Measurements from ENCODE around the gene CCDC88C. TPM values are rescaled to one million over a fixed set of nuclear protein-coding genes. Genes with fewer than 3 reads are reported as not detected.

The CCDC88C gene
- total and polyA plus RNA-seq, 4 donors: 16.5 to 66.0 (median 32.1) TPM

GRCh38 chr14:91299121-91300115, 118.2 kb downstream of the CCDC88C start:
- Histone ChIP-seq H3K9ac (ENCODE audit: insufficient read depth in 1 of 2, low read length in 2 of 2) (no peak overlapping the region), H3K9me3 (ENCODE audit: control insufficient read depth in 4 of 4, insufficient read depth in 3 of 4, low read length in 3 of 4) (no peaks in the 10 kb centered on the region), H3K27ac (ENCODE audit: low read depth in 1 of 2, low read length in 1 of 2) (no peak overlapping the region), H3K4me3 (no peak overlapping the region), H3K27me3 (ENCODE audit: control insufficient read depth in 3 of 3, insufficient read depth in 3 of 3, low read length in 2 of 3) (no peaks in the 10 kb centered on the region), H3K36me3 (ENCODE audit: control insufficient read depth in 4 of 4, insufficient read depth in 4 of 4, low read length in 4 of 4) (peaks cover 0 to 38% (median 2%) of the 10 kb centered on the region in 4 donors), H3K4me1 (ENCODE audit: control insufficient read depth in 5 of 5, insufficient read depth in 5 of 5, low read length in 5 of 5) (peaks cover 0 to 3% (median 0%) of the 10 kb centered on the region in 5 donors)
- ATAC-seq (ENCODE audit: insufficient read depth, low FRiP score): no peak
- WGBS, 2 donors: 91% methylated on average over 31 of the region's 31 CpGs
- DNase-seq: no peak
- TF ChIP-seq CTCF (IDR thresholded peaks at IDR 0.05; ENCODE audit: control extremely low read depth, extremely low read depth): no peak

DNA sequence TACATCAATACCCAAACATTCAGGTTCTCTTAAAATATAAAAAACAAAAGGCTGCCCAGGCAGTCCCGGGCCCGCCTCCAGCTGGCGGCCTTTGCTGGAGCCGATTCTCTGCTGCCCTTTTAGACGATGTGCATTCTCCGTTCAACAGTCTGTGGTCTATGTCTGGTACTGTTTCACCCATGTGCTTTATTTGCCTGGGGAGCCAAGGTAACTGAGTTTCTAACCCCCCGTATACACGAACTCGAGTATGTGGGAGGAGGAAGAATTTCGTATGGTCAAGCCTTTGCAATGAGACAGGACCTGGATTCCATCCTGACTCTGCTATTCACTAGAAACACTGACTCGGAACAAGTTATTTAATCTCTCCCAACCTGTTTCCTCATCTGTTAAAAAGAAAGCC, 119.0 kb downstream of the CCDC88C start:
- H3K4me3 ChIP-seq: no peak overlapping the region
- no peak for ATAC-seq (ENCODE audit: insufficient read depth, low FRiP score)
- no peak overlapping the region for H3K9ac ChIP-seq (ENCODE audit: insufficient read depth in 1 of 2, low read length in 2 of 2)
- no peak for TF ChIP-seq CTCF (IDR thresholded peaks at IDR 0.05; ENCODE audit: control extremely low read depth, extremely low read depth)
- H3K36me3 ChIP-seq (ENCODE audit: control insufficient read depth in 4 of 4, insufficient read depth in 4 of 4, low read length in 4 of 4): peaks cover 0 to 39% (median 2%) of the 10 kb centered on the region in 4 donors
- no peaks in the 10 kb centered on the region for H3K9me3 ChIP-seq (ENCODE audit: control insufficient read depth in 4 of 4, insufficient read depth in 3 of 4, low read length in 3 of 4)
- no peak overlapping the region for H3K27ac ChIP-seq (ENCODE audit: low read depth in 1 of 2, low read length in 1 of 2)
- peaks cover 0 to 2% (median 0%) of the 10 kb centered on the region in 5 donors for H3K4me1 ChIP-seq (ENCODE audit: control insufficient read depth in 5 of 5, insufficient read depth in 5 of 5, low read length in 5 of 5)
- no peak for DNase-seq
- 73 to 81% methylated on average over 11 of the region's 11 CpGs for WGBS, 2 donors
- H3K27me3 ChIP-seq (ENCODE audit: control insufficient read depth in 3 of 3, insufficient read depth in 3 of 3, low read length in 2 of 3): no peaks in the 10 kb centered on the region

- WGBS, 2 donors: 90 to 92% methylated on average over 16 of the region's 16 CpGs
Observed at GRCh38 chr14:91297081-91297711, 120.4 kb downstream of the CCDC88C start.

More at GRCh38 chr14:91297081-91297711, 120.4 kb downstream of the CCDC88C start:
- Histone ChIP-seq H3K27me3 (ENCODE audit: control insufficient read depth in 3 of 3, insufficient read depth in 3 of 3, low read length in 2 of 3) (no peaks in the 10 kb centered on the region), H3K36me3 (ENCODE audit: control insufficient read depth in 4 of 4, insufficient read depth in 4 of 4, low read length in 4 of 4) (peaks cover 0 to 41% (median 2%) of the 10 kb centered on the region in 4 donors), H3K4me1 (ENCODE audit: control insufficient read depth in 5 of 5, insufficient read depth in 5 of 5, low read length in 5 of 5) (no peaks in the 10 kb centered on the region), H3K9me3 (ENCODE audit: control insufficient read depth in 4 of 4, insufficient read depth in 3 of 4, low read length in 3 of 4) (no peaks in the 10 kb centered on the region), H3K4me3 (no peak overlapping the region), H3K27ac (ENCODE audit: low read depth in 1 of 2, low read length in 1 of 2) (no peak overlapping the region), H3K9ac (ENCODE audit: insufficient read depth in 1 of 2, low read length in 2 of 2) (no peak overlapping the region)
- ATAC-seq (ENCODE audit: insufficient read depth, low FRiP score) (no peak), DNase-seq (no peak)
- no peak for TF ChIP-seq CTCF (IDR thresholded peaks at IDR 0.05; ENCODE audit: control extremely low read depth, extremely low read depth)

Data from lung (tissue), 12 donors.